ENCODE results near the gene ICA1L. TPM values are rescaled to one million over a fixed set of nuclear protein-coding genes. Genes with fewer than 3 reads are reported as not detected.

ICA1L gene
- total RNA-seq, 1 experiment from 2014 or later: 5.5 TPM

- no peaks in the 10 kb centered on the region for H3K27me3 Mint-ChIP-seq (ENCODE audit: insufficient read depth, unreplicated experiment)
- no peaks in the 10 kb centered on the region for H3K9me3 Mint-ChIP-seq (ENCODE audit: unreplicated experiment)
- CTCF ChIA-PET: no interaction called here
- BruUV-seq (replicated peaks): no TSS peak
- H3K36me3 ChIP-seq (ENCODE audit: control insufficient read depth, insufficient read depth, low read length): no peaks in the 10 kb centered on the region; the same call in 1 of the 2 replicates
- no peaks in the 10 kb centered on the region for H3K27me3 ChIP-seq (replicated peaks; ENCODE audit: control insufficient read depth, insufficient read depth, low read length)
- no peaks in the 10 kb centered on the region for H3K9me3 ChIP-seq
- H3K4me1 Mint-ChIP-seq (ENCODE audit: low read depth, unreplicated experiment): no peaks in the 10 kb centered on the region
- H3K36me3 Mint-ChIP-seq (ENCODE audit: insufficient read depth, unreplicated experiment): peaks cover 12% of the 10 kb centered on the region
- no peak for DNase-seq
- POLR2A ChIA-PET: no interaction called here
- H3K27ac Mint-ChIP-seq (ENCODE audit: unreplicated experiment): no peak overlapping the region
- TF ChIP-seq, protein P1, sequence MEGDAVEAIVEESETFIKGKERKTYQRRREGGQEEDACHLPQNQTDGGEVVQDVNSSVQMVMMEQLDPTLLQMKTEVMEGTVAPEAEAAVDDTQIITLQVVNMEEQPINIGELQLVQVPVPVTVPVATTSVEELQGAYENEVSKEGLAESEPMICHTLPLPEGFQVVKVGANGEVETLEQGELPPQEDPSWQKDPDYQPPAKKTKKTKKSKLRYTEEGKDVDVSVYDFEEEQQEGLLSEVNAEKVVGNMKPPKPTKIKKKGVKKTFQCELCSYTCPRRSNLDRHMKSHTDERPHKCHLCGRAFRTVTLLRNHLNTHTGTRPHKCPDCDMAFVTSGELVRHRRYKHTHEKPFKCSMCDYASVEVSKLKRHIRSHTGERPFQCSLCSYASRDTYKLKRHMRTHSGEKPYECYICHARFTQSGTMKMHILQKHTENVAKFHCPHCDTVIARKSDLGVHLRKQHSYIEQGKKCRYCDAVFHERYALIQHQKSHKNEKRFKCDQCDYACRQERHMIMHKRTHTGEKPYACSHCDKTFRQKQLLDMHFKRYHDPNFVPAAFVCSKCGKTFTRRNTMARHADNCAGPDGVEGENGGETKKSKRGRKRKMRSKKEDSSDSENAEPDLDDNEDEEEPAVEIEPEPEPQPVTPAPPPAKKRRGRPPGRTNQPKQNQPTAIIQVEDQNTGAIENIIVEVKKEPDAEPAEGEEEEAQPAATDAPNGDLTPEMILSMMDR (IDR thresholded peaks at IDR 0.05; ENCODE audit: insufficient read depth in 1 of 2, low read depth in 1 of 2, low read length in 1 of 2, severe bottlenecking in 1 of 2, unreplicated experiment in 1 of 2): no peak
- H3K4me1 ChIP-seq: no peaks in the 10 kb centered on the region; the same call in 1 of the 2 replicates
- intact Hi-C loops (cut with micrococcal nuclease; ENCODE audit: unreplicated experiment): no loop called here
- no peak overlapping the region for H3K4me3 Mint-ChIP-seq (ENCODE audit: unreplicated experiment)
- H3K4me3 ChIP-seq (ENCODE audit: low read depth, low read length): no peak overlapping the region
These were observed 6.1 kb upstream of the ICA1L start for GRCh38 chr2:202877699-202878098.

- H3K4me3 Mint-ChIP-seq (ENCODE audit: unreplicated experiment): peak overlapping the region; percentile 78
- DNase-seq: peak; percentile 88 to 89
- no peaks in the 10 kb centered on the region for H3K27me3 Mint-ChIP-seq (ENCODE audit: insufficient read depth, unreplicated experiment)
- Histone ChIP-seq H3K9me3 (0 out of 2 replicates have a peak, but pooled peaks cover 4% of the 10 kb centered on the region), H3K4me1 (peaks cover 5% of the 10 kb centered on the region; the same call in 1 of the 2 replicates), H3K36me3 (ENCODE audit: control insufficient read depth, insufficient read depth, low read length) (no peaks in the 10 kb centered on the region), H3K4me3 (ENCODE audit: low read depth, low read length) (peak overlapping the region; percentile 94), H3K27me3 (replicated peaks; ENCODE audit: control insufficient read depth, insufficient read depth, low read length) (no peaks in the 10 kb centered on the region)
- ChIA-PET CTCF (interaction anchor here (0.6 to 1.6 kb wide), 3 partner anchors 40 to 288 kb away, joined by 3 to 9 read pairs (median 5); no protein-coding TSS in a partner anchor), POLR2A (interaction anchor here (1.0 kb wide), 1 partner anchor 41 kb away, joined by 4 read pairs; the partner anchor contains the start of genes CARF and WDR12)
- peaks cover 14% of the 10 kb centered on the region for H3K36me3 Mint-ChIP-seq (ENCODE audit: insufficient read depth, unreplicated experiment)
- TF ChIP-seq, protein P1 (IDR thresholded peaks at IDR 0.05; ENCODE audit: insufficient read depth in 1 of 2, low read depth in 1 of 2, low read length in 1 of 2, severe bottlenecking in 1 of 2, unreplicated experiment in 1 of 2): peak; percentile 71 to 79
- TSS peak; percentile 99 for BruUV-seq (replicated peaks)
- no peaks in the 10 kb centered on the region for H3K9me3 Mint-ChIP-seq (ENCODE audit: unreplicated experiment)
- intact Hi-C loops (cut with micrococcal nuclease; ENCODE audit: unreplicated experiment): loop anchor here (1.0 to 5.0 kb wide), 4 partner anchors 39 to 296 kb away; no protein-coding TSS in a partner anchor
- H3K27ac Mint-ChIP-seq (ENCODE audit: unreplicated experiment): peak overlapping the region; percentile 77
- H3K4me1 Mint-ChIP-seq (ENCODE audit: low read depth, unreplicated experiment): no peaks in the 10 kb centered on the region
These were observed 901 bp downstream of the ICA1L start for GRCh38 chr2:202870431-202871299.

- no peak for DNase-seq
- Histone ChIP-seq H3K36me3 (ENCODE audit: control insufficient read depth, insufficient read depth, low read length) (no peaks in the 10 kb centered on the region), H3K9me3 (no peaks in the 10 kb centered on the region), H3K27me3 (replicated peaks; ENCODE audit: control insufficient read depth, insufficient read depth, low read length) (no peaks in the 10 kb centered on the region), H3K4me3 (ENCODE audit: low read depth, low read length) (no peak overlapping the region), H3K4me1 (no peaks in the 10 kb centered on the region)
- BruUV-seq (replicated peaks): no TSS peak
- H3K4me3 Mint-ChIP-seq (ENCODE audit: unreplicated experiment): no peak overlapping the region
- no peak overlapping the region for H3K27ac Mint-ChIP-seq (ENCODE audit: unreplicated experiment)
- H3K4me1 Mint-ChIP-seq (ENCODE audit: low read depth, unreplicated experiment): no peaks in the 10 kb centered on the region
- intact Hi-C loops (cut with micrococcal nuclease; ENCODE audit: unreplicated experiment): no loop called here
- no peaks in the 10 kb centered on the region for H3K36me3 Mint-ChIP-seq (ENCODE audit: insufficient read depth, unreplicated experiment)
- no peaks in the 10 kb centered on the region for H3K27me3 Mint-ChIP-seq (ENCODE audit: insufficient read depth, unreplicated experiment)
- POLR2A ChIA-PET: no interaction called here
- CTCF ChIA-PET: no interaction called here
- H3K9me3 Mint-ChIP-seq (ENCODE audit: unreplicated experiment): no peaks in the 10 kb centered on the region
- TF ChIP-seq, protein P1 (IDR thresholded peaks at IDR 0.05; ENCODE audit: insufficient read depth in 1 of 2, low read depth in 1 of 2, low read length in 1 of 2, severe bottlenecking in 1 of 2, unreplicated experiment in 1 of 2): no peak
These were observed 9.6 kb downstream of the ICA1L start for GRCh38 chr2:202861987-202862386.

All from Caco-2 (cell line).